GM19351 (cell line): ENCODE results near the gene TANC2.
"Not testable (repeated sequence)": the region's sequence is repeated elsewhere in the genome, so short reads cannot be mapped to it uniquely, and the experiment has no call there.

ENCODE experiments used
- ATAC-seq: cut with Tn5 transposase; IDR thresholded peaks from one replicate; pipeline ENCODE4 v1.9.1; 2021; ENCODE audit warnings: mild to moderate bottlenecking, moderate library complexity; ENCODE audit not compliant: unreplicated experiment

TANC2 gene

GRCh38 chr17:62963296-62963695 lies 2.7 kb upstream of the TANC2 start:
- ATAC-seq, result no peak

- no peak for ATAC-seq
Measured at GRCh38 chr17:62964506-62964905, 1.5 kb upstream of the TANC2 start.

- ATAC-seq, result no peak
Measured at GRCh38 chr17:62965174-62965685, 805 bp upstream of the TANC2 start.

DNA sequence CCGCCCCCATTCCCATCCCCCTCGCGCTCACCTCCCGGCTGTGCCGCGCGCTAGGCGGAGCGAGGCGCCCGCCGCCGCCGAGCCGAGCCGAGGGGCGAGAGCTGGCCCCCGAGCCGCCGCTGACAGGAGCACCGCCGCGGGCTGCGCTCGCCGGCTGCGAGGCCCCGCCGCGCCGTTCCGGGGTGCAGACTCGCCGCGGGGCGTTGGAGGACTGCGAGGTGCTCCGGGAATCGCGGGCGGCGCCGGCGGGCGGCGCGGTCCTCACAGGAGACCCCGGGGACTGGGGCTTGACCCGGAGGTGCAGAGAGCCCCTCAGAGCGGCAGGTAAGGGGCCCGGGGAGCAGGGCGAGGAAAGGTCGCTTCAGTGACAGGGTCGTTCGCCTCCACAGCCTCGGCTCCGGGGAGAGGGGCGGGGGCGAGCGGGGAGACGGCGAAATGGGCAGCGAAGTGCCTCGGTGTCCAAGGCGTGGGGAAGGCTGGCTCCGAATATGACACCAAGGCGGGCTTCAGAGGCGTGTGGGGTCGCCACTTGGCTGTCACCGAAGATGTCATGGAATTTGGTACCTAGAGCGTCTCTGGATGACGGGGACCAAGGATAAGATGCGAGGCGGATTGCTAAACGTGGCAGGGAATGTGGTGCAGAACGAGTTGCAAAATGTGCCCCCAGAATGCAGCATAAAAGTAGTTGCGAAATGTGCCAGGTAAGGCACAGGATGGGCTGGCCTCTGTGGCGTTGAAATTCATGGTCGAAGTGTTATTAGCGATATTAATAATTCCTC lies 580 bp downstream of the TANC2 start:
- peak; percentile 46 for ATAC-seq

DNA sequence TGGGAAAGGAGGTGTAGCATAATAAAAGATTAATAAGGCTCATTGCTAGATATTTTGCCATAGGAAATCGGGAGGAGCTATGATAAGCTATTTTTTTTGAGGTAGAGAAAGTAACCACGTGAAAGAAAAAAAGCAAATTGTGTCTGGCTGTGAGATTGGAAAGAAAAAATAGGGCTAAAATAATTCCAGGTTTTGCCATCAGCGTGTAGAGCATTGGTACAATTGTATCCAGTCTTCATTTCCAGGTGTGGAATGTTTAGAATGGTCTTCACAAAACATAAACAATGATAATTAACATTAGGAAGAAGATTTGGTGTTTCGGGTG lies 1.1 kb downstream of the TANC2 start:
- no peak for ATAC-seq

- ATAC-seq, result peak; percentile 70
Measured at GRCh38 chr17:62968445-62968923, 2.4 kb downstream of the TANC2 start.

- ATAC-seq, result no peak
Measured at GRCh38 chr17:62970610-62971009, 4.6 kb downstream of the TANC2 start.

- ATAC-seq, result no peak
Measured at GRCh38 chr17:62971853-62972252, 5.8 kb downstream of the TANC2 start.

- ATAC-seq, result no peak
Measured at GRCh38 chr17:62974788-62975187, 8.8 kb downstream of the TANC2 start.

- ATAC-seq, result no peak
Measured at GRCh38 chr17:62975206-62975605, 9.2 kb downstream of the TANC2 start.

GRCh38 chr17:62976643-62977231 lies 10.7 kb downstream of the TANC2 start:
- not testable (repeated sequence) for ATAC-seq

DNA sequence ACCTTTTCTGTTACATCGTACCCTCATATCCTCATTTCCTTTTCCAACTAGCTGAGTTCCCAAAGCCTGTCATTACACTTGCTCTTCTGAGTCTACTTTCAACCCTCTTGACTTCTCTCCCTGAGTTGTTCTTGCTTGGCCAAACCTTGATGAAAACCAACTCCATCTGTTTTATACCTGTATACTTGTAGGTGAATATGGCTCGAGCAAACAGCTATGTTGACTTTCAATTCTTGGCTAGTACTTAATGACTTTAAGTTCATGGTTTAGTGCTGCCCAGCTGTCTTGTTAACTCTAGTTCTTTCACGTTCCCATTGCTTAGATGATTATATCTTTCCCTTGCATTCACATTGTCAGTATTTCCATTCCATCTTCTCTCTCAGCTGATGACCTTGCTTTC lies 14.8 kb downstream of the TANC2 start:
- ATAC-seq, result no peak

- no peak for ATAC-seq
Measured at GRCh38 chr17:62981933-62982332, 15.9 kb downstream of the TANC2 start.

- no peak for ATAC-seq
Measured at GRCh38 chr17:62984801-62985200, 18.8 kb downstream of the TANC2 start.

DNA sequence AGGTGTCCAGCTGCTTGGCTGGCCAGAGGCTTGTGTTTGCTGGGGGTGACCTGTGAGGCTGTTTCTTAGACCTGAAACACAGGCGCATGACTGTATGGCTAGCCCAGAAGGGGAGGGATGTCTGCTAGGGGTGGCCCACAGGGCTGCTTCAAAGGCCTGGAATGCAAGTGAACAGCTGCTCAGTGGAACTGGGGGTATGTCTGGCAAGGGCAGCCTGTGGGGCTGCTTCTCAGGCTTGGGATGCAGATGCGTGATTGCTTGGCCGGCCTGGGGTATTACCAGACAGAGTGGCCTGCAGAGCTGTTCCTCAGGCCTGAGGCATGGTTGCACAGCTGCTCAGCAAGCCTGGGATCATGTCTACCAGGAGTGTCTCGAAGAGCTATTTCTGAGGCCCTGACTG lies 20.5 kb downstream of the TANC2 start:
- no peak for ATAC-seq

GRCh38 chr17:62987136-62987535 lies 21.1 kb downstream of the TANC2 start:
- no peak for ATAC-seq

DNA sequence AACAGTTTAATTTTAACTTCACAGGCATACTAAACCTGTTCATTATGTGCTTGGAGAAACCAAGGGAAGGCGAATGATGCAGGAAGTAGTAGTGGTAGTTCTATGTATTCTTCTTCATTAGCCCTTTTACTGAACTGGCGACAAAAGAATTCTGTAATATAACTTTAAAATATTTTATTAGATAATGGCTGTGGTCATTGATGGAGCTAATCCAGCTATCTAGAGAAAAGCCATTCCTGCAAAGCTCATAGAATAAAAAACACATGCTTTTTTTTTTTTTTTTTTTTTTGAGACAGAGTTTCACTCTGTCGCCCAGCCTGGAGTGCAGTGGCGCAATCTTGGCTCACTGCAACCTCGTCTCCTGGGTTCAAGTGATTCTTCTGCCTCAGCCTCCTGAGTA lies 23.5 kb downstream of the TANC2 start:
- no peak for ATAC-seq

GRCh38 chr17:62994931-62995330 lies 28.9 kb downstream of the TANC2 start:
- no peak for ATAC-seq

DNA sequence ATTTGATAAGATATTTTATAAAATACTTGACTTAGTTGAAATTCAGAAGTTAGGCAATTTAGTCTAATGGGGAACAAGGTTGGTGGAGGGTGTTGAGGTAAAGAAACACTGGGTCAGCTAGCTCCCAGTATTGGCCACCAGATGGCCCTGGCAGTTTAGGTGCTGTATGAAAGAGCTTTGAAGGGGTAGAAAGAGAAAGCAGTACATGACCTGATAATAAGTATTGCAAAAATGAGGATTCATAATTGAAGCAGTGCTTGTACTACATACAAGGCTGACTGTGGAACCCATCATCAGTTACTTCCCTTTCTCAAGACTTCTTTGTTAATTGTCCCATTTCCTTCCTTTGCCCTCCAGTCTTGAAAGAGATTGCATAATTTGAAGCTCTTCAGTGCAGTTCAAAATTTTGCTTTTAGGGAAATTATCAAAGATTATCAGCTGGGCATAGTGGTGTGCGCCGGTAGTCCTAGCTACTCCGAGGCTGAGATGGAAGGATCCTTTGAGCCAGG lies 29.4 kb downstream of the TANC2 start:
- ATAC-seq, result no peak

GRCh38 chr17:62996221-62996620 lies 30.2 kb downstream of the TANC2 start:
- no peak for ATAC-seq

- ATAC-seq, result no peak
Measured at GRCh38 chr17:62998166-62998565, 32.1 kb downstream of the TANC2 start.

GRCh38 chr17:62998665-62999393 lies 32.8 kb downstream of the TANC2 start:
- no peak for ATAC-seq
